IPS-NIHi7 (cell line): ENCODE measurements around the gene CMIP.

Experiments used
- DNase-seq: peaks from one replicate; pipeline ENCODE4 v3.0.0; 2012; ENCODE audit warnings: mixed read lengths; ENCODE audit errors: extremely low spot score

CMIP gene

GRCh38 chr16:81461243-81461642 lies 16.6 kb downstream of the CMIP start:
- DNase-seq = no peak

- DNase-seq = no peak
Observed at GRCh38 chr16:81461766-81462165, 17.2 kb downstream of the CMIP start.

DNA sequence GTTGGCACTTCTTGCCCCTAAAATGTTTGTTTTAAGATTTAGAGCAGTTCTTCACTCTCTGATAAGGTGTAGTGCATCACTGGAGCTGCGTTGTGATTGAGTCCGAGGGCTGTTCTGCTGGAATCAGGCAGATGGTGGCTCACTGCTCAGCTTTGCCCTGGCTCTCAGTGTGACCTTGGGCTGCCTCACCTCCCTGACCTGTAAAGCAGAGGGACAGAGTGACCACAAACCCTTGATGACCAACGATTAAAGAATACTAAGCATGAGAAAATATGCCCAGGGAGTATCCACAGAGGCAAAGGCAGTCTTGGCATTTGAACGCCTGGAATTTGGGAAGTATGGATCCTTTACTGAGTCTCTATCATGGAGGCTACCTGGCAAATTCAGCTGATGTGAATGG lies 18.1 kb downstream of the CMIP start:
- DNase-seq = no peak

- DNase-seq = no peak
Observed at GRCh38 chr16:81463296-81463890, 18.8 kb downstream of the CMIP start.

DNA sequence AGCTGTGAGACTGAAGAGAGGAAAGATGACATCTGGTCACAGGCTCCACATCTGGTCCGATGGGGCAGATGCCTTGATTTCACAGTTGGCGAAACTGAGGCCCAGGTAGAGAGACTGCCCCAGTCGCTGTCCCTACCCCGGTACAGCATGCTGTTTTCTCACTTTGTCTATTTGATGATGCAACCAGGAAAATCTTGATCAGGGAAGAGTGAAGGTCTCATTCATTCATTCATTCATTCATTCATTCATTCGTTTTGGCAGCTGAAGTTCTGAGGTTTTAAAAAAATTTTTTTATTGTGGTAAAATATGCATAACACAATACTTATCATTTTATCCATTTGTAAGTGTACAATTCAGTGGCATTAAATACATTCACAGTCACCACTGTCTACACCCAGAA lies 19.7 kb downstream of the CMIP start:
- DNase-seq = no peak

- no peak for DNase-seq
Observed at GRCh38 chr16:81465375-81465943, 20.9 kb downstream of the CMIP start.

GRCh38 chr16:81466356-81466980 lies 21.9 kb downstream of the CMIP start:
- DNase-seq = no peak

GRCh38 chr16:81467072-81467471 lies 22.5 kb downstream of the CMIP start:
- no peak for DNase-seq

DNA sequence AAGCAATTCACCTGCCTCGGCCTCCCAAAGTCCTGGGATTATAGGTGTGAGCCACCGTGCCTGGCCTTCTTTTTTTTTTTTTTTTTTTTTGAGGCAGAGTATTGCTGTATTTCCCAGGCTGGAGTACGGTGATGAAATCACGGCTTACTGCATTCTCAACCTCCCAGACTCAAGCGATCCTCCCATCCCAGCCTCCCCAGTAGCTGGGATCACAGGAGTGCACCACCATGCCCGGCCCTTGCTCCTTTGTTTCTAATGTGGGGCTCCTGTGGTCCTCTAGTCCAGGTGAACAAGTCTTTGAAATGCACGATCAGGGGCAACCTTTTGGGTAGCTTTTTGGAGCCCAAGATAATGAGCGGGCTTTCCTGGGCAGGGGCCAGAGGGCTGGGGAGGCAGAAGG lies 23.2 kb downstream of the CMIP start:
- no peak for DNase-seq

GRCh38 chr16:81468269-81468902 lies 23.8 kb downstream of the CMIP start:
- no peak for DNase-seq

DNA sequence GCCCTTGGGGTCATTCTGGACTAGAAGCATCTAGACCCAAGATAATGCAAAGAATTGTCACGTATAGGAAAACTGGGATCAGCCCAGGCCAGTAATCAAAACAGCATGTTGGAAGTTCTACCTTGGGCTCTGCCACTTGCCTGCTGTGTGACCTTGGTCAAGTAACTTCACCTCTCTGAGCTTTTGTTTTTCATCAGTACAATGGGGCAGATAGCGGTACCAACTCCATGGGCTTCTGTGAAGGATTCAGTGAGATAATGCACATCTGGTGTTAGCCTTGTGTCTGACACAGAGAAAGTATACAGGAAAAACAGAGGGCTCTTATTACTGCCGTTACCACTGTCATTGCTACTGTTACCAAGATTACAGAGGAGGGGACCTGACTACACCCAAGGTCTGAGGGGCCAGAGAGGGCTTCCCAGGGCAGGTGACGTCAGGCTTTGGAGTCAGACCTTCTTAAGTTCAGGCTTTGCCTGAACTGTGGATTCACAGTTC lies 24.6 kb downstream of the CMIP start:
- DNase-seq = no peak

DNA sequence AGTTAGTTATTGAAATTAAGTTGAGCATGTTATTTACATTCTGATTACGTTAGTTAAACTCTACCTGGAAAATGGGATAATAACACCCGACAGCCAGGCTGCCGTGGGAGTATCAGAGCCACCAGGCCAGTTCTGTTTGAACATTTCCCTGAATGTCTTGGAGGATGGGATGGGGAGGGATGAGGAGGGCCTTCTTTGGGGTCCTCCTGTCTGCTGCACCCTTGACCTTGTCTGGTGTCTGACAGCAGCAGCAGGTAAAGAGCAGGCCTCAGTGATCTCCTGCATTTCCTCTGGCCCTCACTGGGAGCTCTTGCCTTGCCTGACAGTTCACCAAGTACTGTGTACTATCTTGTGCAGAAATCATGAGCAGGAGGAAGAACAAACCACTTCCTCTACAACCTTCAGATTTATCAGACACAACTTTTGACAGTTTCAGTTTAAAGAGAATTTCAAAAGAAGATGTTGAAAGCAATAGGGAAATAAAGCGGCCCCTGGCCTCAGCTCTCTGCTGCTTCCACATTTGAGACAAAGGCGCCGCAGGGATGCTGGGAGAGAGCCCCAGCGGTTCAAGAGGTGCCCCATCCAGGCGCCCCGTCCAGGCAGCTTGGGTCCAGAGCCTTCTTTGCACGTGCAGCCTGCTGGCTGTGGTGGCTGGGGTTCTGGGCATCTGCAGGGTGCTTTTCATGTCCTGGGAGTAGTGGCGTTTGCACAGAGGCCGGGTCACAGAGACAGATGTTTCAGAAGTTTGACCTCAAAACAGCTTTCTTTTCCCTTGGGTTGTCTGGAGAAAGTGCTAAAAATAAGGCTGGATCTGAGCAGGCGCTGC lies 25.3 kb downstream of the CMIP start:
- no peak for DNase-seq

GRCh38 chr16:81470796-81471636 lies 26.4 kb downstream of the CMIP start:
- DNase-seq = no peak

DNA sequence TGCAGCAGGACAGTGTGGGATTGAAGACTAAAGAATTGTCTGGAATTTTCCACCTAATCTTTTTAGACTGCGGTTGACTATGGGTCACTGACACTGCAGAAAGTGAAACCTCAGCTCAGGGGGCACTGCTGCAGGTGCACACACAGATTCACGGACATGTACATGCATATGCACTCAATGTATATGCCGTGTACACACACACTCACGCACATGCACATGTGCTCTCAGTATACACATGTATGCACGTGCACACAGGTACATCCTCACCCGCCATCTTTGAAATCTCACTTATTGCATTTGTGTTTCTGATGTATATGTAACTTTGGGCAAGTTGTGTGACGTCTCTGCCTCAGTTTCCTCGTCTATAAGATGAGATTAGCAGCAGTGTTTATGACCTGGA lies 27.3 kb downstream of the CMIP start:
- DNase-seq = no peak

DNA sequence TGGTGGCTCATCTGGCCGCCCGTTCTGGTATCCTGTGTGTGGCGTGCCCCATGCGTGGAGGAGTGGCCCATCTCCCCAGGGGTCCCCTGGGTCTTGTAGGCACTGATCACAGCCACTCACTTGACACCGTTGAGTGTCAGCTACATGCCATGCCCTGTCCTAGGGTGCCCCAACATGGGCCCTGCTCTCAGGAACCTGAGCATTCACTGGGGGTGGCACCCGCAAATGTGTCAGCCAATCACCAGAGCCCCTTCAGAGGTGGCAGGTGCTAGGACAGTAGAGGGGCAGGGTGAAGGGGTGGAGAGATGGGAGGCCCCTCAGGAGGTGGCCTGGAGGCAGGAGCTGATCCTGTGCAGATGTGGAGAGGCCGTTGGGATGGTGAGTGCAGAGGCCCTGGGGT lies 27.8 kb downstream of the CMIP start:
- DNase-seq = no peak

DNA sequence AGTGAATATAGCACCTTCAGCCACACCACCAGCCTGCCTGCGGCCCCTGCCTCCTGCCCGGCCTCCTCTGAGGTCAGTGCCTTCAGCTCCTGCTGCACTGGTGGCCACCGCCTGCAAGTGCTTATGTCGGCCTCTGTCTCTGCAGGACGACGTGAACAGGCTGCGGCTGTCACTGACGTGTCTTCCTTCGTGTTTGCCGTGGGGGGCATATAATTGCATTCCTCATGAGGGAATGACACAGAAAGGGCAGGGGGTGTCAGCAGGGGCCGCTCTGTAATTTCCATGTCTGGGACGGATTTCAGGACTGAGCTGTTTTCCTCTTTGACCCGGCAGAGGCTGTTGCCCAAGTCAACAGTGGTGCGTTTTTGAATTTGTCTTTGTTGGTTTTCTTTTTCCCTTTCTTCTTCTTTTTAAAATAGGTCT lies 28.5 kb downstream of the CMIP start:
- no peak for DNase-seq

GRCh38 chr16:81473558-81473957 lies 28.9 kb downstream of the CMIP start:
- DNase-seq = no peak

- no peak for DNase-seq
Observed at GRCh38 chr16:81473969-81474959, 29.7 kb downstream of the CMIP start.

DNA sequence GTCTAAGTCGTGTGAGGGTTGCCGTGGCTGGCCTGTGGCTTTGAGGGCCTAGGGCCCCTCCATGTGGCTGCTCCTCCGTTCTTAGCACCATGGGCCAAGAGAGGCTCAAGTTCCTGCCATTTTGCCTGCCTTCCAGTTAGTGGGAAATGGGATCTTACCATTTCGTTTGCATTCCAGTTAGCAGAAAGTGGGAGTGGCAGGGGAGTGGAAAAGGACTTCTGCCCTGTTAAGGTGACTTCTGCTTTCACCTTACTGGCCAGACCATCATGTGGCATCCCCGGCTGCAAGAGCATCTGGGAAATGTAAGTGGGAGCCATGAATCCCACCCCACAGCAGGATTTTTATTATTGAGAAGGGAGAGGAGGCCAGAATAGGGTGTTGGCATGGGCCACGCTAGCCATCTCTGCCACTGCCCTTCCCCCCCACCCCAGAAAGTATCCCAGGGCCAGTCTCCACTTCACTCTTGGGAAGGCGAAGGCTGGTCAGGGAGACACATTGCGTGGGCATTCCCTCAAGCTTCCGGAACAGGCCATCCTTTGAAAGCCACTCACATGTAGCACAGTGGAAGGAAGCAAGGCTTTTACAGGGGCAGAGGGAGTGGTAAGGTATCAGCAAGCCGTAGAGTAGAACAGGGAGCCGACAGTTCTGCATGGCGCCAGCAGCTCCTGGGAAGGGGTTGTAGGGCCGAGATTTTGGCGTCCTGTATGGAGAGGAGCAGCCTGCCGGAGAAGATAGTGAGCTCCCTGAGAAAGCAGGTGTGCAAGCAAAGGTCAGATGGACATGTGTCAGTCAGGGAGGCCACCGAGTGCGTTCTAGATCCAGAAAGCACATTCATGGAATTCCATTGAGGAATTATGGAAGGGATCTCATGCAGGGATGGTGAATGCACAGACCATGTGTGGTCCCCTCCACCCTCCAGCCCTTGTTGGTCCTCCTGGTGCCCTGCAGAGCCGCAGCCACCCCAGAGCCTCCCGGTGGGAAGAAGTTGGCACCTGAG lies 33.4 kb downstream of the CMIP start:
- DNase-seq = no peak
